GM19043 (cell line): ENCODE results near the gene FCAMR.
A peak's percentile ranks its signal among the peaks of the same experiment; 100 is the strongest.
"Not testable (repeated sequence)": the region's sequence is repeated elsewhere in the genome, so short reads cannot be mapped to it uniquely, and the experiment has no call there.

Experiments
- ATAC-seq: cut with Tn5 transposase; IDR thresholded peaks from one replicate; pipeline ENCODE4 v1.9.1; 2021; ENCODE audit warnings: low read depth; ENCODE audit not compliant: unreplicated experiment

Gene FCAMR

GRCh38 chr1:206939131-206939530, 31.1 kb downstream of the FCAMR start:
- no peak for ATAC-seq

GRCh38 chr1:206937425-206937824, 32.8 kb downstream of the FCAMR start:
- no peak for ATAC-seq

- no peak for ATAC-seq
These were observed 34.7 kb downstream of the FCAMR start for GRCh38 chr1:206935491-206936067.

GRCh38 chr1:206933333-206933945, 36.8 kb downstream of the FCAMR start:
- ATAC-seq = no peak

- ATAC-seq = no peak
These were observed 38.1 kb downstream of the FCAMR start for GRCh38 chr1:206932177-206932576.

- ATAC-seq = no peak
These were observed 38.6 kb downstream of the FCAMR start for GRCh38 chr1:206931709-206932108.

GRCh38 chr1:206930210-206930798, 40.0 kb downstream of the FCAMR start:
- peak; percentile 66 for ATAC-seq

- no peak for ATAC-seq
These were observed 40.7 kb downstream of the FCAMR start for GRCh38 chr1:206929524-206929923.

- no peak for ATAC-seq
These were observed 44.0 kb downstream of the FCAMR start for GRCh38 chr1:206926286-206926685.

- ATAC-seq = peak; percentile 39
These were observed 45.0 kb downstream of the FCAMR start for GRCh38 chr1:206925106-206925736.

GRCh38 chr1:206924592-206925105, 45.6 kb downstream of the FCAMR start:
- ATAC-seq = peak; percentile 18

GRCh38 chr1:206923961-206924557, 46.2 kb downstream of the FCAMR start:
- not testable (repeated sequence) for ATAC-seq

- ATAC-seq = peak; percentile 54
These were observed 47.0 kb downstream of the FCAMR start for GRCh38 chr1:206923009-206923960.

GRCh38 chr1:206922524-206922923, 47.7 kb downstream of the FCAMR start:
- ATAC-seq = no peak

GRCh38 chr1:206921772-206922265, 48.4 kb downstream of the FCAMR start, which contains the start of gene FCMR:
Gene FCMR, minus strand, starts transcription at chr1:206921941. Its CDS starts 87 bp downstream, at chr1:206921854.
- no peak for ATAC-seq

GRCh38 chr1:206918076-206918475, 52.2 kb downstream of the FCAMR start:
- ATAC-seq = no peak

GRCh38 chr1:206916000-206916709, 54.1 kb downstream of the FCAMR start:
- no peak for ATAC-seq

GRCh38 chr1:206915030-206915735, 55.1 kb downstream of the FCAMR start:
- no peak for ATAC-seq
